ENCODE measurements around the gene APOOL. TPM values are rescaled to one million over a fixed set of nuclear protein-coding genes. Genes with fewer than 3 reads are reported as not detected.
A peak's percentile ranks its signal among the peaks of the same experiment; 100 is the strongest.

The APOOL gene
- total and polyA plus RNA-seq, 9 of the 15 experiments (the other 6 are each of a cell fraction or from before 2014, with no cell fraction given), result 4.6 to 20.5 (median 10.2) TPM

DNA sequence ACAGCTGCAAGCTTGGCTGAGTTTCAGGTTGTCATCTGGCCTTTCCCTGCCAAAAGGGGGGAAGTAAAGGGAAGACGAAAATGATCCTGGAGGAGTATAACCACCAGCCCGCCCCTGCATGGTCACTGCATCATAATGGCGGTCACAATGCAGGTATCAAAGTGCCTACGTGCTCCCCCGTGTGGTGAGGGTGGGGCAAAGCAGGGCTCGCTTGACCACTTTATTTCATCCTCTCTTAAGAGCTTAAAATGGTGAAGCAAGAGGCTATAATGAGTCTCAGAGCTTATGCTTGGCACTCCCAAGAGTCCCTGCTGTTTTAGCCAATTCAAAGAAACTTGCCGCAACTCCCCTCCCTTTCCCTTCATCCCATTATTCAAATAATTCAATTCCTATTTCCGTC, 105.6 kb downstream of the APOOL start (continued):
- TF ChIP-seq, protein P1, sequence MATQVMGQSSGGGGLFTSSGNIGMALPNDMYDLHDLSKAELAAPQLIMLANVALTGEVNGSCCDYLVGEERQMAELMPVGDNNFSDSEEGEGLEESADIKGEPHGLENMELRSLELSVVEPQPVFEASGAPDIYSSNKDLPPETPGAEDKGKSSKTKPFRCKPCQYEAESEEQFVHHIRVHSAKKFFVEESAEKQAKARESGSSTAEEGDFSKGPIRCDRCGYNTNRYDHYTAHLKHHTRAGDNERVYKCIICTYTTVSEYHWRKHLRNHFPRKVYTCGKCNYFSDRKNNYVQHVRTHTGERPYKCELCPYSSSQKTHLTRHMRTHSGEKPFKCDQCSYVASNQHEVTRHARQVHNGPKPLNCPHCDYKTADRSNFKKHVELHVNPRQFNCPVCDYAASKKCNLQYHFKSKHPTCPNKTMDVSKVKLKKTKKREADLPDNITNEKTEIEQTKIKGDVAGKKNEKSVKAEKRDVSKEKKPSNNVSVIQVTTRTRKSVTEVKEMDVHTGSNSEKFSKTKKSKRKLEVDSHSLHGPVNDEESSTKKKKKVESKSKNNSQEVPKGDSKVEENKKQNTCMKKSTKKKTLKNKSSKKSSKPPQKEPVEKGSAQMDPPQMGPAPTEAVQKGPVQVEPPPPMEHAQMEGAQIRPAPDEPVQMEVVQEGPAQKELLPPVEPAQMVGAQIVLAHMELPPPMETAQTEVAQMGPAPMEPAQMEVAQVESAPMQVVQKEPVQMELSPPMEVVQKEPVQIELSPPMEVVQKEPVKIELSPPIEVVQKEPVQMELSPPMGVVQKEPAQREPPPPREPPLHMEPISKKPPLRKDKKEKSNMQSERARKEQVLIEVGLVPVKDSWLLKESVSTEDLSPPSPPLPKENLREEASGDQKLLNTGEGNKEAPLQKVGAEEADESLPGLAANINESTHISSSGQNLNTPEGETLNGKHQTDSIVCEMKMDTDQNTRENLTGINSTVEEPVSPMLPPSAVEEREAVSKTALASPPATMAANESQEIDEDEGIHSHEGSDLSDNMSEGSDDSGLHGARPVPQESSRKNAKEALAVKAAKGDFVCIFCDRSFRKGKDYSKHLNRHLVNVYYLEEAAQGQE (IDR thresholded peaks at IDR 0.05; ENCODE audit: borderline replicate concordance), result peak; percentile 6; the same call in 1 of the 2 replicates
- TF ChIP-seq, protein P1 (CRISPR knock-in tag; IDR thresholded peaks at IDR 0.05; ENCODE audit: low read depth), result no peak

DNA sequence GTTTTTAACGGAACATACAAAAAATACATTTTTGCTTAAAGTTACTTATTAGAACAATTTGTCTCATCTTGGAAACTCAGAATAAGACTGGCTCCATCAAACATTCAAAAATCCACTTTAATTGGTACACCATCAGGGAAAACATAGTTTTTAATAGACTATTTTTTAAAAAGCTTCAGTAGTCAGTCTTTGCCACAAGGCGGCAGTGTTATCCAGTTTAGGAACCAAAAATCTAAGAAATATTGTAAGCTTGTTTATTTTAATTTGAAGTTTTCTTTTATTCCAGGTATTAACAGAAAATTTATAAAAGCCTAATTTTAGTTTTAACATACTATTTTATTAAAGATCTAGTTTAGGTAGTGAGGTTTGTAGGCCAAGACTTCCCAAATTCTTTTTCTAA, 107.7 kb downstream of the APOOL start:
- in situ Hi-C loops (cut with MboI) (loop anchor here (25.0 kb wide), 1 partner anchor 426 kb away; no protein-coding TSS in a partner anchor), intact Hi-C loops (cut with micrococcal nuclease) (loop anchor here (2.0 kb wide), 1 partner anchor 433 kb away; no protein-coding TSS in a partner anchor)
- H3K9me1 ChIP-seq (ENCODE audit: control insufficient read depth, insufficient read depth, low read length), result no peaks in the 10 kb centered on the region
- no peak overlapping the region for H3K27ac ChIP-seq (ENCODE audit: extremely low read depth, low read depth, low read length)
- H3K4me3 ChIP-seq, result no peak overlapping the region
- CTCF ChIA-PET (ENCODE audit: low intra/inter-chr PET ratio), result interaction anchor here (0.7 to 1.1 kb wide), 2 partner anchors 433 to 1997 kb away, joined by 3 read pairs; no protein-coding TSS in a partner anchor
- H3K4me2 ChIP-seq (ENCODE audit: insufficient read depth, low read length), result no peak overlapping the region
- DNase-seq (ENCODE audit: extremely low read depth in 1 of 4, low spot score in 3 of 4), result peak; percentile 4 to 14 (median 10)
- no peak overlapping the region for H2AFZ ChIP-seq (ENCODE audit: low read depth, low read length)
- no peaks in the 10 kb centered on the region for H3K79me2 ChIP-seq (ENCODE audit: control insufficient read depth, insufficient read depth, low read length)
- POLR2A ChIA-PET, result no interaction called here
- ATAC-seq, result no peak
- no peaks in the 10 kb centered on the region for H3K36me3 ChIP-seq (ENCODE audit: control insufficient read depth, insufficient read depth, low read length)
- no peaks in the 10 kb centered on the region for H3K9me3 ChIP-seq (replicated peaks; ENCODE audit: control insufficient read depth, insufficient read depth, low read depth, low read length)
- H4K20me1 ChIP-seq (replicated peaks; ENCODE audit: control insufficient read depth, insufficient read depth, low read length), result no peaks in the 10 kb centered on the region
- no TSS peak for BruUV-seq (replicated peaks)
- H3K27me3 ChIP-seq (ENCODE audit: control insufficient read depth in 2 of 2, insufficient read depth in 2 of 2, low read length in 2 of 2), result no peaks in the 10 kb centered on the region
- WGBS (ENCODE audit: insufficient coverage, low coverage, missing lambda C conversion rate), result 0% methylated on average over 2 of the region's 2 CpGs
- FAIRE-seq, result no peak
- no peaks in the 10 kb centered on the region for H3K4me1 ChIP-seq (replicated peaks in 1 of 2; ENCODE audit: control insufficient read depth in 2 of 2, insufficient read depth in 2 of 2, low read length in 2 of 2)
- no peak overlapping the region for H3K9ac ChIP-seq (ENCODE audit: insufficient read depth in 1 of 2, low read depth in 2 of 2, low read length in 2 of 2)
- TF ChIP-seq, protein P1 (IDR thresholded peaks at IDR 0.05; ENCODE audit: borderline replicate concordance), result peak; percentile 14; the same call in 1 of the 2 replicates
- TF ChIP-seq, protein P1 (CRISPR knock-in tag; IDR thresholded peaks at IDR 0.05; ENCODE audit: low read depth), result no peak
- no peak for TF ChIP-seq NFIC (IDR thresholded peaks at IDR 0.05)
